ENCODE results near the gene DNAJC12. TPM values are rescaled to one million over a fixed set of nuclear protein-coding genes. Genes with fewer than 3 reads are reported as not detected.
"Not testable (repeated sequence)": the region's sequence is repeated elsewhere in the genome, so short reads cannot be mapped to it uniquely, and the experiment has no call there.

The DNAJC12 gene
- total RNA-seq, 1 experiment from 2014 or later, result 72.8 TPM

DNA sequence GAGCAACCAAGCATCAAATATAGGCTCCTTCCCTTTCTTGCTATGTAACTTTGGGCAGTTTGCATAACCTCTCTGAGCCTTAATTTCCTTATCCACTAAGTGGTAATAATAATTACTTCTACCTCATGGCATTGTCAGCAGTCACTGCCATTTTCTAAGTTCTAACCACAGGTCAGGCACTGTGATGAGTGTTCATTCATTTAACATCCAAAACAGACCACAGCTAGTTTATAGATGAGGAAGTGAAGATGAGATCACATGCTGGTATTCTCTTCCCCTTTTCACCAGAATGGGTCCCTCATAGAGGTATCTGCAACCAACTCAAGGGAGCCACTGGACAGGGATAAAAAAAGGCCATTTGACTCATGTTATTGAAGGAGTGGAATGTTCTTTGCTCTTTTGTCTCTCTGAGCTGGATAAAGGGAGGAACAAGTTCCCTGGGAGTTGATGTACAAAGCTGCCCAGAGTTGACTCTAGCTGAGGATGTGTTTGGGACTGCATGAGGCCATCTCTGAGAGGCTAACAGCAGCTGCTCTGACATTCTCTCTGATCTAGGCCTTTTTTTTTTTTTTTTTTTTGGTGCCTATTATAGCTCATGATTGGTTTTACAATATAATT, 65.0 kb downstream of the DNAJC12 start:
- DNase-seq, result peak; percentile 90
- no peak overlapping the region for H3K4me3 ChIP-seq (ENCODE audit: low read length)
- H2AFZ ChIP-seq (ENCODE audit: low read length), result peak overlapping the region; percentile 80

DNA sequence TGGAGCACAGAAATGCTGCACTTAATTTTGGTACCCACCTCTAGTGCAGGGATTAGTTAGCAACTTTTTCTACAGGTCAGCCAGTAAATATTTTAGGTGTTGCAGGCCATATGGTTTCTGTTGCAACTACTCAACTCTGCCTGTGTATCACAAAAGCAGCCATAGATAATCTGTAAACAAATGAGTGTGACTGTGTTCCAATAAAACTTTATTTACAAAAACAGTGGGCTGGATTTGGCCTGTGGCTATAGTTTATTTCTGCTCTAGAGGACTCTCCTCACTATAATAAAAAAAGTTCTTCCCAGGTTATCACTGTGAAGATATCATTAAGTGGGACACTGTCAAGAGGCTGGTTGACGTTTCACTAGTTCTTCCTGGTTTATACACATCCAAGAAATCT, 65.8 kb downstream of the DNAJC12 start:
- peak overlapping the region; percentile 84 for H3K27ac ChIP-seq (ENCODE audit: low read length)
- H3K79me2 ChIP-seq (ENCODE audit: low read length), result no peaks in the 10 kb centered on the region
- H3K9me2 ChIP-seq (replicated peaks; ENCODE audit: insufficient read depth, low read length), result no peaks in the 10 kb centered on the region

More for the DNA sequence above, 65.0 kb downstream of the DNAJC12 start:
- no peaks in the 10 kb centered on the region for H3K9me3 ChIP-seq (ENCODE audit: low read length)
- H3K27me3 ChIP-seq (ENCODE audit: low read length), result no peaks in the 10 kb centered on the region
- H3K9me2 ChIP-seq (replicated peaks; ENCODE audit: insufficient read depth, low read length), result no peaks in the 10 kb centered on the region
- no peaks in the 10 kb centered on the region for H3K79me2 ChIP-seq (ENCODE audit: low read length)
- H3K36me3 ChIP-seq (ENCODE audit: insufficient read depth, low read length), result no peaks in the 10 kb centered on the region
- peak overlapping the region; percentile 21 for H3K4me2 ChIP-seq (ENCODE audit: low read depth, low read length, poor library complexity, severe bottlenecking)
- peak overlapping the region; percentile 84 for H3K27ac ChIP-seq (ENCODE audit: low read length)
- no peaks in the 10 kb centered on the region for H4K20me1 ChIP-seq (ENCODE audit: insufficient read depth, low read depth, low read length)
- peak overlapping the region; percentile 39; the same call in 1 of the 2 replicates for H3K9ac ChIP-seq (ENCODE audit: low read length)
- H3K4me1 ChIP-seq (ENCODE audit: low read length), result peaks cover 35% of the 10 kb centered on the region

DNA sequence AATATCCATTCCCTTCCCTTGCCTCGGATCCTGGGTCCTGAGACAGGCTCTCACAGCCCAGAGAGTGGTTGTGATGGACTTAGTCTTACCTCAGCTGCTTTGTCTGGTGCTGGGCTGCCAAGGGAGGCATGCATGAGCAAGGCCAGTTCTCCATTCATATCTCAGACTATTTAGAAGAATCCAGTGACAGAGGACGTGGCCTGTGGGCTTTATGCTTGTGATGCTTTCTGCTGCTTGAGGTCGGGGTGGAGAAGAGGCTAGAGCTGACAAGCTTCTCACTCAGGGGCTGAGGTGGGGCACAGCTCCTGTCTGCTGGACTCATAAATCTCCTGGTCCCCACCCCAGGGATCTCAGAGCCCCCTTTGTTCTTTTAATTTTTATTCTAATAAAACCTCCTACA, 66.8 kb downstream of the DNAJC12 start:
- H3K36me3 ChIP-seq (ENCODE audit: insufficient read depth, low read length), result no peaks in the 10 kb centered on the region
- no peaks in the 10 kb centered on the region for H3K9me3 ChIP-seq (ENCODE audit: low read length)
- H3K4me1 ChIP-seq (ENCODE audit: low read length), result peaks cover 35% of the 10 kb centered on the region
- no peaks in the 10 kb centered on the region for H3K27me3 ChIP-seq (ENCODE audit: low read length)
- no peaks in the 10 kb centered on the region for H4K20me1 ChIP-seq (ENCODE audit: insufficient read depth, low read depth, low read length)
- H3K4me2 ChIP-seq (ENCODE audit: low read depth, low read length, poor library complexity, severe bottlenecking), result peak overlapping the region; percentile 2
- no peaks in the 10 kb centered on the region for H3K9me2 ChIP-seq (replicated peaks; ENCODE audit: insufficient read depth, low read length)
- H3K79me2 ChIP-seq (ENCODE audit: low read length), result no peaks in the 10 kb centered on the region
- H3K27ac ChIP-seq (ENCODE audit: low read length), result peak overlapping the region; percentile 78
- H3K4me3 ChIP-seq (ENCODE audit: low read length), result no peak overlapping the region
- no peak overlapping the region; the same call in 1 of the 2 replicates for H3K9ac ChIP-seq (ENCODE audit: low read length)
- no peak for DNase-seq
- H2AFZ ChIP-seq (ENCODE audit: low read length), result peak overlapping the region; percentile 95

More for the DNA sequence above, 65.8 kb downstream of the DNAJC12 start:
- DNase-seq, result no peak
- Histone ChIP-seq H4K20me1 (ENCODE audit: insufficient read depth, low read depth, low read length) (no peaks in the 10 kb centered on the region), H3K36me3 (ENCODE audit: insufficient read depth, low read length) (no peaks in the 10 kb centered on the region), H3K4me1 (ENCODE audit: low read length) (peaks cover 35% of the 10 kb centered on the region), H3K4me3 (ENCODE audit: low read length) (no peak overlapping the region), H3K9ac (ENCODE audit: low read length) (0 out of 2 replicates have a peak overlapping the region, but pooled peaks have one; percentile 15), H3K9me3 (ENCODE audit: low read length) (no peaks in the 10 kb centered on the region), H3K4me2 (ENCODE audit: low read depth, low read length, poor library complexity, severe bottlenecking) (peak overlapping the region; percentile 21), H2AFZ (ENCODE audit: low read length) (peak overlapping the region; percentile 80), H3K27me3 (ENCODE audit: low read length) (no peaks in the 10 kb centered on the region)

DNA sequence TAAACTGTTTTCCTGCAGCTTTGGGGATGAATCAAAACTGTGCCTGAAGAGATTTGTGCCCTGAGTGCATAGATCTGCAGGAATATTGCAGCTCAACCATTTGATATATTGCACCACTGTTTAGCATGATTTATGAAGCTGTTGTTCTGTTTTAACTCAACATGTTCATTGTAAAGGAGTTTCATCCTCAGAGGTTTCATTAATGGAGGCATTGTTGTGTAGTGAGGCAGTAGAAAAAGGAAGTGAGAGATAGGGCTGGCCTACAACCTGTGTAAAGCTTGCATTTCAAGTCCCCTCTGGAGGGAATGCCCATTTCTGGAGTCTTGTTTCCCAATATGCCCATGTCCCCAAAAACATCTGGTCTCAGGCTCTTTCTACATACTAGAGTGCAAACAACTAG, 67.5 kb downstream of the DNAJC12 start:
- Histone ChIP-seq H3K4me1 (ENCODE audit: low read length) (peaks cover 35% of the 10 kb centered on the region), H3K27me3 (ENCODE audit: low read length) (no peaks in the 10 kb centered on the region), H3K9me2 (replicated peaks; ENCODE audit: insufficient read depth, low read length) (no peaks in the 10 kb centered on the region), H3K4me3 (ENCODE audit: low read length) (no peak overlapping the region), H3K27ac (ENCODE audit: low read length) (peak overlapping the region; percentile 78), H3K79me2 (ENCODE audit: low read length) (no peaks in the 10 kb centered on the region), H3K36me3 (ENCODE audit: insufficient read depth, low read length) (no peaks in the 10 kb centered on the region), H3K9me3 (ENCODE audit: low read length) (no peaks in the 10 kb centered on the region), H3K4me2 (ENCODE audit: low read depth, low read length, poor library complexity, severe bottlenecking) (peak overlapping the region; percentile 2), H2AFZ (ENCODE audit: low read length) (peak overlapping the region; percentile 95), H4K20me1 (ENCODE audit: insufficient read depth, low read depth, low read length) (no peaks in the 10 kb centered on the region), H3K9ac (ENCODE audit: low read length) (peak overlapping the region; percentile 3; the same call in 1 of the 2 replicates)
- peak; percentile 67 for DNase-seq

DNA sequence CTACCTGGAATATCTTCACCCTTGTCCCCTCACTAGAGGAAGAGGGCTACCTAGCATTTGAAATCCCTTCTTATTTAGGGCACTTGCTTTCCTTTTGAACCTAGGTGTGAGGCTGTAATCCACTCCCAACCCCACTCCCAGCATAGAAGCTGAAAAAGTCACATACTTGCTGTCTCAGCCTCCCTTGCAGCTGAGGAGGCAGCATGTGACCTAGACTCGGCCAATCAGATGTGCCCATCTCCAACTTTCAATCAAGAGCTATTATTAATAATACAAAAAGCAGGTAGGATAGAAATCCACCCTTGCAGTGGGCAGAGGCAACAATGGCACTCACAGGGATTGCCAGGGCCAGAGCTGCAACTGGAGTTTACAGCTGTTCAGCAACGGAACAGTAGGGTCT, 70.7 kb downstream of the DNAJC12 start:
- no peak for DNase-seq
- H3K27ac ChIP-seq (ENCODE audit: low read length), result no peak overlapping the region

DNA sequence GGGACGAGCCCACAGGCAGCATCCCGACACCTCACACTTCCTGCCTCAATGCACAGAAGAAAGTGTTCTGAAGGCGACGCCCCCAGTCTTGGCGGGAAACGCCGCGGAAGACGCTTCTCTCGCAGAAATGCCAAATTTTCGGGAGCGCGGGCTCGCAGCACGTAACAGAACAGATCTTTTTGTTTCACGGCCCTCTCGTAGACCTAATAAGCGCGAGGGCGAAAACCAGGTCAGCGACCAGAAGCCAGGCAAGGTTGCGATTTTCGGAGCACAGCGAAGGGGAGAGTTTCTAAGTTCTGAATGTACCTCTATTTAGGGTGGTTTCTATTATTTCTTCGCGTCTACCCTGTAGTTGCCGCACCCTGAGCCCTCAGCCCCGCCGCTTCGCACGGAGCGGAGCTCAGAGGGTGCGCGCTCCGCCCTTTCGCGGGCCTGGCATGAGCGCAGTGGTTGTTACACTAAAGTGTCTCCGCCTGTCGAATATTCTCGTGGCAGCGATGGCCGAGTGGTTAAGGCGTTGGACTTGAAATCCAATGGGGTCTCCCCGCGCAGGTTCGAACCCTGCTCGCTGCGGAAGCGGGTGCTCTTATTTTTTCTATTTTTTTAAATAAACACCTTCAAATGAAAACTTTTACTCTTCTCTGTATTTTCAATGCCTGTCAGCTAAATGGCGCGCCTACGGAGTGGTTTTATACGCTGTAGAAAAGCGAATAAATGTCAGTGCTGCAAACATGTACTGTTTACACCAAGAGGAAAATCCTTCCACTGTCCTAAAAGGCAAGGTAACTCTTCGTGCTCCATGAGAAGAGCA, 73.8 kb downstream of the DNAJC12 start:
- H3K4me2 ChIP-seq (ENCODE audit: low read depth, low read length, poor library complexity, severe bottlenecking), result peak overlapping the region; percentile 100
- no peaks in the 10 kb centered on the region for H3K27me3 ChIP-seq (ENCODE audit: low read length)
- peak overlapping the region; percentile 100 for H2AFZ ChIP-seq (ENCODE audit: low read length)
- H3K27ac ChIP-seq (ENCODE audit: low read length), result peak overlapping the region; percentile 78
- H3K79me2 ChIP-seq (ENCODE audit: low read length), result no peaks in the 10 kb centered on the region
- H3K9ac ChIP-seq (ENCODE audit: low read length), result peak overlapping the region; percentile 80
- peaks cover 15% of the 10 kb centered on the region for H3K4me1 ChIP-seq (ENCODE audit: low read length)
- H3K4me3 ChIP-seq (ENCODE audit: low read length), result peak overlapping the region; percentile 89
- no peaks in the 10 kb centered on the region for H3K9me3 ChIP-seq (ENCODE audit: low read length)
- H3K36me3 ChIP-seq (ENCODE audit: insufficient read depth, low read length), result no peaks in the 10 kb centered on the region
- no peaks in the 10 kb centered on the region for H4K20me1 ChIP-seq (ENCODE audit: insufficient read depth, low read depth, low read length)
- no peaks in the 10 kb centered on the region for H3K9me2 ChIP-seq (replicated peaks; ENCODE audit: insufficient read depth, low read length)
- DNase-seq, result peak; percentile 98

More for the DNA sequence above, 70.7 kb downstream of the DNAJC12 start:
- peaks cover 37% of the 10 kb centered on the region for H3K4me1 ChIP-seq (ENCODE audit: low read length)
- no peaks in the 10 kb centered on the region for H3K27me3 ChIP-seq (ENCODE audit: low read length)
- H2AFZ ChIP-seq (ENCODE audit: low read length), result 0 out of 2 replicates have a peak overlapping the region, but pooled peaks have one; percentile 41
- no peaks in the 10 kb centered on the region for H3K9me3 ChIP-seq (ENCODE audit: low read length)
- no peak overlapping the region for H3K9ac ChIP-seq (ENCODE audit: low read length)
- H3K79me2 ChIP-seq (ENCODE audit: low read length), result no peaks in the 10 kb centered on the region
- H3K9me2 ChIP-seq (replicated peaks; ENCODE audit: insufficient read depth, low read length), result no peaks in the 10 kb centered on the region
- no peak overlapping the region for H3K4me3 ChIP-seq (ENCODE audit: low read length)
- H3K4me2 ChIP-seq (ENCODE audit: low read depth, low read length, poor library complexity, severe bottlenecking), result no peak overlapping the region
- no peaks in the 10 kb centered on the region for H3K36me3 ChIP-seq (ENCODE audit: insufficient read depth, low read length)
- H4K20me1 ChIP-seq (ENCODE audit: insufficient read depth, low read depth, low read length), result no peaks in the 10 kb centered on the region

DNA sequence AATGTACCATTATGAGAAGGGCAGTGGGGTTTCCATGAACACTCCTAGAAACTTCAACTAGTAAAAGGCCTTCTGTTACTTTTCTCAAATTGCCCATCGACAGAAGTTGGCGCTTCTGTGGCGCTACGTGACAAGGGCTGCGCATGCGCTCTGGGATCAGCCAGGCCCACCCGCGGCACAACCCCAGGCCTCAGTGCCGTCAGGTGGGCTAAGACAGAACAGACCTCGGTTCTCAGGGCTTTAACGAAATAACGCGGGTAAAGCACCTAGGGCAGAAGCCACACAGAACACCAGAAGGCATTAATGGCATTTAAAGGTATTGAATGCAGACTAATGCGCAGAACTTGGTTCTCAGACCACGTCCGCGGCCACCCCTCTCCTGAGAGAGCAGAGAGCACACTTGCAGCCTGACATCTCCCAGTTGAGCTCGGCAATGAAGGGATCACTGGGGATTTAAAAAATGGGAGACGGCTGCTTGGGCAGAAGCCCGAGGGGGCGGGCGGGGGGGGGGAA, 74.4 kb downstream of the DNAJC12 start:
- Histone ChIP-seq H3K4me2 (ENCODE audit: low read depth, low read length, poor library complexity, severe bottlenecking) (peak overlapping the region; percentile 100), H4K20me1 (ENCODE audit: insufficient read depth, low read depth, low read length) (no peaks in the 10 kb centered on the region), H3K9me3 (ENCODE audit: low read length) (no peaks in the 10 kb centered on the region), H3K36me3 (ENCODE audit: insufficient read depth, low read length) (no peaks in the 10 kb centered on the region), H3K27me3 (ENCODE audit: low read length) (no peaks in the 10 kb centered on the region), H3K4me3 (ENCODE audit: low read length) (peak overlapping the region; percentile 59; the same call in 1 of the 2 replicates), H2AFZ (ENCODE audit: low read length) (peak overlapping the region; percentile 90), H3K9me2 (replicated peaks; ENCODE audit: insufficient read depth, low read length) (no peaks in the 10 kb centered on the region), H3K9ac (ENCODE audit: low read length) (peak overlapping the region; percentile 80), H3K79me2 (ENCODE audit: low read length) (no peaks in the 10 kb centered on the region), H3K27ac (ENCODE audit: low read length) (peak overlapping the region; percentile 42; the same call in 1 of the 2 replicates), H3K4me1 (ENCODE audit: low read length) (peaks cover 15% of the 10 kb centered on the region)
- peak; percentile 85 for DNase-seq

DNA sequence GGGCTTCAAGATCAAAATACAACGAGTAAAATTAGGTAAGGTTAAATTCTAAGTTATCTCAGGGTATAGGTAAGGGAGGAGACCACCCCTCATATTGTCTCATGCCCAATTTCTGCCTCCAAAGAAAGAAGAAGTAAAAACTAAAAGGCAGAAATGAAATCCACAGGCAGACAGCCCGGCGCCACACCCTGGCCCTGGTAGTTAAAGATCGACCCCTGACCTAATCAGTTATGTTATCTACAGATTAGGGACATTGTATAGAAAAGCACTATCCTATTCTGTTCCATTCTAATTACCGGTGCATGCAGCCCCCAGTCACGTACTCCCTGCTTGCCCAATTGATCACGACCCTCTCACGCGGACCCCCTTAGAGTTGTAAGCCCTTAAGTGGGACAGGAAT, 75.4 kb downstream of the DNAJC12 start:
- not testable (repeated sequence) for H3K27me3 ChIP-seq (ENCODE audit: low read length); H2AFZ ChIP-seq (ENCODE audit: low read length); DNase-seq; H3K9me3 ChIP-seq (ENCODE audit: low read length); H3K9ac ChIP-seq (ENCODE audit: low read length); H3K79me2 ChIP-seq (ENCODE audit: low read length); H3K4me3 ChIP-seq (ENCODE audit: low read length); H3K27ac ChIP-seq (ENCODE audit: low read length); H3K36me3 ChIP-seq (ENCODE audit: insufficient read depth, low read length); H3K9me2 ChIP-seq (replicated peaks; ENCODE audit: insufficient read depth, low read length); H3K4me2 ChIP-seq (ENCODE audit: low read depth, low read length, poor library complexity, severe bottlenecking); H4K20me1 ChIP-seq (ENCODE audit: insufficient read depth, low read depth, low read length)
- peaks cover 15% of the 10 kb centered on the region for H3K4me1 ChIP-seq (ENCODE audit: low read length)

Data from Karpas-422 (cell line).